Vagina (tissue), 2 donors: ENCODE data around the gene MRPL54.

Experiments
- POLR2A ChIP-seq, 2 donors: fragments of 450-650 bp; IDR thresholded peaks; one replicate each; pipeline ENCODE4 v1.6.1; 2017; ENCODE audit warnings: antibody characterized with exemption in 2 of 2, mild to moderate bottlenecking in 2 of 2, moderate library complexity in 2 of 2
- POLR2AphosphoS5 ChIP-seq, 2 donors: sonication (generic); formaldehyde crosslinking; IDR thresholded peaks; one replicate each; pipeline ENCODE4 v1.9.0; 2017; ENCODE audit warnings: antibody characterized with exemption in 2 of 2, mild to moderate bottlenecking in 2 of 2, low read depth in 1 of 2; ENCODE audit not compliant: insufficient read depth in 1 of 2
- TF ChIP-seq, protein P1 (sequence below), 3 experiments: fragments of 450-650 bp in 2 of 3; fragments of 200-600 bp in 1 of 3; sonication (generic) in 1 of 3; IDR thresholded peaks; one replicate each; pipeline ENCODE4 v1.5.1; 2017 to 2019; ENCODE audit warnings: antibody characterized with exemption in 3 of 3, mild to moderate bottlenecking in 2 of 3, moderate library complexity in 2 of 3

DNA sequence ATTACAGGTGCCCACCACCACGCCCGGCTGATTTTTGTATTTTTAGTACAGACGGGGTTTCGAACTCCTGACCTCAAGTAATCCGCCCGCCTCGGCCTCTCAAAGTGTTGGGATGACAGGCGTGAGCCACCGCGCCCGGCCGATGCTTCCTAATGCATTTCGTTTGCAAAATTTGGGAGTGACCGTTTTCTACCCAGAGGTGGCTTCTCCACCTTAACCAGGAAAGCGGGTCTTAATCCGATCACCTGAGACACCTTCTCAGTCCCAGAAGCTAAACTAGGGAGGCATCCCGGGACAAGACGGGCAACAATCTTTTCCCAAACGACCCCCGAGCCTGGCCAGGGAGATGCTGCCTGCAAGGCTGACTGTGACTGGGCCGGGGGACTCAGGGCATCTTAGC lies 38.5 kb downstream of the MRPL54 start:
- TF ChIP-seq, protein P1, sequence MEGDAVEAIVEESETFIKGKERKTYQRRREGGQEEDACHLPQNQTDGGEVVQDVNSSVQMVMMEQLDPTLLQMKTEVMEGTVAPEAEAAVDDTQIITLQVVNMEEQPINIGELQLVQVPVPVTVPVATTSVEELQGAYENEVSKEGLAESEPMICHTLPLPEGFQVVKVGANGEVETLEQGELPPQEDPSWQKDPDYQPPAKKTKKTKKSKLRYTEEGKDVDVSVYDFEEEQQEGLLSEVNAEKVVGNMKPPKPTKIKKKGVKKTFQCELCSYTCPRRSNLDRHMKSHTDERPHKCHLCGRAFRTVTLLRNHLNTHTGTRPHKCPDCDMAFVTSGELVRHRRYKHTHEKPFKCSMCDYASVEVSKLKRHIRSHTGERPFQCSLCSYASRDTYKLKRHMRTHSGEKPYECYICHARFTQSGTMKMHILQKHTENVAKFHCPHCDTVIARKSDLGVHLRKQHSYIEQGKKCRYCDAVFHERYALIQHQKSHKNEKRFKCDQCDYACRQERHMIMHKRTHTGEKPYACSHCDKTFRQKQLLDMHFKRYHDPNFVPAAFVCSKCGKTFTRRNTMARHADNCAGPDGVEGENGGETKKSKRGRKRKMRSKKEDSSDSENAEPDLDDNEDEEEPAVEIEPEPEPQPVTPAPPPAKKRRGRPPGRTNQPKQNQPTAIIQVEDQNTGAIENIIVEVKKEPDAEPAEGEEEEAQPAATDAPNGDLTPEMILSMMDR (IDR thresholded peaks at IDR 0.05): no peak
- TF ChIP-seq POLR2AphosphoS5 (IDR thresholded peaks at IDR 0.05; ENCODE audit: insufficient read depth in 1 of 2, low read depth in 1 of 2): no peak
- TF ChIP-seq POLR2A (IDR thresholded peaks at IDR 0.05): no peak
